CD8-positive, alpha-beta memory T cell (primary cell): Measurements from ENCODE around the gene WDR62. TPM values are rescaled to one million over a fixed set of nuclear protein-coding genes. Genes with fewer than 3 reads are reported as not detected.
"Not testable (repeated sequence)": the region's sequence is repeated elsewhere in the genome, so short reads cannot be mapped to it uniquely, and the experiment has no call there.

Source experiments
- CTCF ChIA-PET: fragments of 350-600 bp; sonication (Branson Sonifier 250); formaldehyde crosslinking; loops from one replicate; lab custom pipeline; 2021; ENCODE audit warnings: antibody characterized with exemption; lab: Charles Lee
- POLR2A ChIA-PET: fragments of 350-600 bp; sonication (Branson Sonifier 250); formaldehyde crosslinking; loops from one replicate; lab custom pipeline; 2021; ENCODE audit warnings: antibody characterized with exemption; lab: Charles Lee
- DNase-seq, 5 donors: peaks; one replicate each; pipeline versions ENCODE4 v3.0.0 to v3.0.0-alpha.2; 2020 to 2022; ENCODE audit warnings: mixed read lengths in 1 of 5
- H3K27ac ChIP-seq: one replicate; pipeline ENCODE4 v1.7.0; 2013; ENCODE audit warnings: low read depth, mild to moderate bottlenecking, low read length, moderate library complexity
- H3K27me3 ChIP-seq: 2 replicates; pipeline ENCODE4 v1.7.0; 2013; ENCODE audit warnings: low read length, mild to moderate bottlenecking; ENCODE audit not compliant: insufficient read depth, poor library complexity, severe bottlenecking
- H3K36me3 ChIP-seq: 2 replicates; pipeline ENCODE4 v1.7.0; 2013; ENCODE audit warnings: mild to moderate bottlenecking, low read length, moderate library complexity; ENCODE audit not compliant: insufficient read depth
- H3K4me1 ChIP-seq: 2 replicates; pipeline ENCODE4 v1.7.0; 2013; ENCODE audit warnings: mild to moderate bottlenecking, low read length, moderate library complexity; ENCODE audit not compliant: insufficient read depth
- H3K4me3 ChIP-seq: 2 replicates; pipeline ENCODE4 v1.7.0; 2013; ENCODE audit warnings: mild to moderate bottlenecking, low read length
- H3K9me3 ChIP-seq: 2 replicates; pipeline ENCODE4 v1.7.0; 2013; ENCODE audit warnings: mild to moderate bottlenecking, low read length
- H3K27ac Mint-ChIP-seq, 8 donors: one replicate each; pipeline ENCODE4 v1.8.0; 2020 to 2021; ENCODE audit warnings: mixed read lengths in 8 of 8, mild to moderate bottlenecking in 6 of 8, inconsistent platforms in 3 of 8, moderate library complexity in 3 of 8
- H3K27me3 Mint-ChIP-seq, 2 donors: one replicate each; pipeline ENCODE4 v1.8.0; 2020 to 2021; ENCODE audit warnings: mixed read lengths in 2 of 2, mild to moderate bottlenecking in 1 of 2, moderate library complexity in 1 of 2
- H3K36me3 Mint-ChIP-seq, 3 donors: one replicate each; pipeline ENCODE4 v1.8.0; 2020 to 2021; ENCODE audit warnings: mixed read lengths in 3 of 3, inconsistent platforms in 1 of 3, mild to moderate bottlenecking in 1 of 3
- H3K4me1 Mint-ChIP-seq, 3 donors: one replicate each; pipeline ENCODE4 v1.8.0; 2020 to 2021; ENCODE audit warnings: mixed read lengths in 3 of 3, inconsistent platforms in 1 of 3, mild to moderate bottlenecking in 1 of 3
- H3K4me3 Mint-ChIP-seq, 7 donors: one replicate each; pipeline ENCODE4 v1.8.0; 2020 to 2021; ENCODE audit warnings: mixed read lengths in 7 of 7, mild to moderate bottlenecking in 6 of 7, moderate library complexity in 4 of 7, inconsistent platforms in 2 of 7
- H3K9me3 Mint-ChIP-seq, 5 donors: one replicate each; pipeline ENCODE4 v1.8.0; 2020 to 2022; ENCODE audit warnings: mixed read lengths in 5 of 5, mild to moderate bottlenecking in 3 of 5, moderate library complexity in 2 of 5, inconsistent platforms in 1 of 5
- polyA plus RNA-seq: library from polyadenylated mRNA; unstranded; fragments of 300-500 nt; fragmentation: Illumina TruSeq; gene quantifications from one replicate; pipeline ENCODE4 v1.2.3, GENCODE V29; 2021
- total RNA-seq, 2 experiments: library from RNA; stranded (reverse); gene quantifications; one replicate each; pipeline ENCODE4 v1.2.3, GENCODE V29; 2021

WDR62 gene
- total and polyA plus RNA-seq, 3 experiments from 2014 or later, result 0.37 to 15.8 (median 15.7) TPM

DNA sequence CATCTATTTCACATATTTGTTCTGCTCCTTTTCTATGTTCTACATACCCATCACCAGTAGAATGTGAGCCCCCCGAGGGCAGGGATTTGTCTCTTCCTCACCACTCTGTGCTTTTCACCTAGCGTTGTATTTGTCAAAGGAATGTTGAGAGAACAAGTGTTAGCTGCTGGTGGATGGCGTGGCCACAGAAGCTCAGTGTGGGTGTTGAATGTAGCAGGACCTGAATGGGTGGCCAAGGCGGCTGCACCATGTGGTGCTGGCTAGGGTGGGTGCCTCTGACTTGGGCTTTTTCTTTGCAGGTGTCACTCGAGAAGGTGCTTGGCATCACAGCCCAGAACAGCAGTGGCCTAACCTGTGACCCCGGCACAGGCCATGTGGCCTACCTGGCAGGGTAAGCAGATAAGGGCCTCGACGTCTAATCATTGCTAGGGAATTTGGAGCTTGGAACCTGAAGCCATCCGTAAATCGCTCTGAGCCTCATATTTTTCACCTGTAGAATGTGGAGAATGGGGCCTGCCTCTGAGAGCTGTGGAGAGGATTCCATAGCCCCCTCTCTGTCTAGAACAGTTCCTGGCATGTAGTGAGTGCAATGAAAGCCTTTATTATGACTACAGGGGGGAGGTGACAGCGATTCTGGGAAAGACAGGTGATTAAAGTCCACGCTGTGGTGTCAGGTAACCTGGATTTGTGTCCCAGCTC lies 3.9 kb downstream of the WDR62 start:
- H3K4me3 Mint-ChIP-seq, result peak overlapping the region in 2 of 7 donors; percentile 22 to 73
- H3K9me3 ChIP-seq, result no peaks in the 10 kb centered on the region
- no peak for DNase-seq
- H3K27me3 ChIP-seq, result no peaks in the 10 kb centered on the region
- peaks cover 8% of the 10 kb centered on the region for H3K4me1 ChIP-seq
- peaks cover 8 to 16% (median 14%) of the 10 kb centered on the region in 3 donors for H3K4me1 Mint-ChIP-seq
- H3K36me3 Mint-ChIP-seq, result peaks cover 0 to 6% (median 0%) of the 10 kb centered on the region in 3 donors
- peaks cover 0 to 2% of the 10 kb centered on the region in 2 donors for H3K27me3 Mint-ChIP-seq
- ChIA-PET POLR2A (no interaction called here), CTCF (no interaction called here)
- H3K27ac Mint-ChIP-seq, result peak overlapping the region in 3 of 8 donors; percentile 25 to 48 (median 27)
- no peaks in the 10 kb centered on the region for H3K36me3 ChIP-seq
- no peak overlapping the region for H3K4me3 ChIP-seq
- H3K9me3 Mint-ChIP-seq, result no peaks in the 10 kb centered on the region
- no peak overlapping the region for H3K27ac ChIP-seq

DNA sequence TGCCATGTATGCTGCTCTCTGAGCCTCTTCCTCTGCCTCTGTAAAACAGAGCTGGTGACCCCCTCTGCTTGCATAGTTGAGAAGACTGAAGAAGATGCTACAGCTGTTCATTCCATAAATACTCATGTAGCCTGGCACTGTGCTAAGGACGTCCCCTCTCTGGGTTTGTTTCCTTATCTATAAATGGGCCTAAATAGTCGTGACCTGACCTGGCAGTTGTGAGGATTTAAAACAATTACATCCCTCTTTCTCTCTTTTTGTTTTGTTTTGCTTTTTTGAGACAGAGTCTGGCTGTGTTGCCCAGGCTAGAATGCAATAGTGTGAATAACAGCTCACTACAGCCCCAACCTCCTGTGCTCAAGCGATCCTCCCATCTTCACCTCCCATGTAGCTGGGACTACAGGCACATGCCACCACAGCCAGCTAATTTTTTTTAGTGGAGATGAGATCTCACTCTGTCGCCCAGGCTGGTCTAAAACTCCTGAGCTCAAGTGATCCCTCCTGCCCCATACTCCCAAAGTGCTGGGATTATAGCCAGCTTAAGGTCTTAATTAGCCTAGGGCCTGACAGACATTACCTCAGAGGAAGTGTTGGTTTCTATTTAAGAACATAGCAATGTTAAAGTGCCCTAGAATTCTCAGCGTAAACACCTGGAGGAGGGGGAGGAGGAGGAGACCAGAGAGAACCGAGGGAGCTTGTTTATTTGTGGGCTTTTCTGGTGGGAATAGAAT lies 4.6 kb downstream of the WDR62 start:
- Histone ChIP-seq H3K27me3 (no peaks in the 10 kb centered on the region), H3K9me3 (no peaks in the 10 kb centered on the region), H3K36me3 (no peaks in the 10 kb centered on the region), H3K4me1 (peaks cover 6% of the 10 kb centered on the region), H3K27ac (no peak overlapping the region), H3K4me3 (no peak overlapping the region)
- H3K4me1 Mint-ChIP-seq, result peaks cover 5 to 13% (median 11%) of the 10 kb centered on the region in 3 donors
- peak overlapping the region in 1 of 8 donors; percentile 28 for H3K27ac Mint-ChIP-seq
- DNase-seq, result no peak
- CTCF ChIA-PET, result no interaction called here
- H3K27me3 Mint-ChIP-seq, result peaks cover 0 to 2% of the 10 kb centered on the region in 2 donors
- POLR2A ChIA-PET, result no interaction called here
- peak overlapping the region in 2 of 7 donors; percentile 22 to 73 for H3K4me3 Mint-ChIP-seq
- no peaks in the 10 kb centered on the region for H3K9me3 Mint-ChIP-seq
- peaks cover 0 to 2% (median 0%) of the 10 kb centered on the region in 3 donors for H3K36me3 Mint-ChIP-seq

DNA sequence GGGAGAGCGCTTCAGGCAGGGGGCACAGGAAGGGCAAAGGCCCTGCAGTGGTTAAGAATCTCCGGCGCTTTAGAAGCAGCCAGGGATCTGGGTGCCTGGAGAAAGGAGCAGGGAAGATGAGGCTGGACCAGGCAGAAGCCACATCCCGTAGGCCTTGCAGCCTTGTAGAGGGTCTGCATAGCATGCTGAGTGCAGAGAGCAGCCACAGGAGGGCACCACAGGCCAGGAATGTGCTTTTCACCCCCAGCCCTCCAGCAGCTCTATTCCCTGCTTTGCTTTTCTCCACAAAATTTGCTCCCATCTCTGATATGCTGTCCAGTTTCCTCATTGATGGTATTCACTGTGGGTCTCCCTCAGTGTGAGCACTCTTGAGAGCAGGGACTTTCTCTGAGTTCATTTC lies 5.7 kb downstream of the WDR62 start:
- Mint-ChIP-seq H3K27me3 (peaks cover 0 to 2% of the 10 kb centered on the region in 2 donors), H3K4me3 (no peak overlapping the region), H3K27ac (peak overlapping the region in 1 of 8 donors; percentile 62), H3K9me3 (no peaks in the 10 kb centered on the region), H3K36me3 (no peaks in the 10 kb centered on the region), H3K4me1 (peaks cover 2 to 8% (median 7%) of the 10 kb centered on the region in 3 donors)
- ChIA-PET POLR2A (no interaction called here), CTCF (interaction anchor here (0.6 to 1.2 kb wide), 3 partner anchors 46 to 101 kb away, joined by 3 to 4 read pairs (median 3); partner anchors contain the start of gene ALKBH6)
- no peak overlapping the region for H3K4me3 ChIP-seq
- H3K27me3 ChIP-seq, result no peaks in the 10 kb centered on the region
- no peak overlapping the region for H3K27ac ChIP-seq
- no peaks in the 10 kb centered on the region for H3K36me3 ChIP-seq
- peaks cover 2% of the 10 kb centered on the region for H3K4me1 ChIP-seq
- H3K9me3 ChIP-seq, result no peaks in the 10 kb centered on the region
- DNase-seq, result peak in 1 of 5 donors; percentile 4

DNA sequence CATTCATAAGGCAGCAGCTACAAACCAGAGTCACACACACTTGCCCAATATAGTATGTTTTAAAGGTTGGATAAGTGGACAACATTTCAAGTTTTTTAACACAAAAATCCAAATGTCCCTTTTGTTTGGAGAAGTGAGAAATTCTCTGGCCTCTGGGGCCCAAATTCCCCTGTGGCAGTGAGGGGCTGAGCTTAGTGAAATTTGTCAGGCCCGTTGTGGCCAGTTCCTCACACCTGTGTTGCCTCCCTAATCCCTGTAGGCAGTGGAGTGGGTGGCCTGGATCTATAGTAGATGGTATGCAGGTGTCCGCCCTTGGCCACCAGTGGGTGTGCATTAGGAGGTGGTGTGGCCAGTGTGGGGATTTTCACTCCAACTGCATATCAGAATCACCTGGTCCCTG lies 6.7 kb downstream of the WDR62 start:
- CTCF ChIA-PET, result interaction anchor here (0.9 to 1.2 kb wide), 4 partner anchors 31 to 66 kb away, joined by 3 read pairs; partner anchors contain the start of gene ALKBH6
- no peak overlapping the region for H3K4me3 Mint-ChIP-seq
- H3K4me3 ChIP-seq, result no peak overlapping the region
- H3K4me1 ChIP-seq, result no peaks in the 10 kb centered on the region
- H3K27ac Mint-ChIP-seq, result peak overlapping the region in 1 of 8 donors; percentile 62
- no peaks in the 10 kb centered on the region for H3K27me3 ChIP-seq
- POLR2A ChIA-PET, result no interaction called here
- no peaks in the 10 kb centered on the region for H3K36me3 Mint-ChIP-seq
- no peaks in the 10 kb centered on the region for H3K36me3 ChIP-seq
- H3K4me1 Mint-ChIP-seq, result peaks cover 0 to 2% (median under 1%) of the 10 kb centered on the region in 3 donors
- DNase-seq, result no peak
- peaks cover 0 to 2% of the 10 kb centered on the region in 2 donors for H3K27me3 Mint-ChIP-seq
- H3K27ac ChIP-seq, result no peak overlapping the region
- H3K9me3 ChIP-seq, result no peaks in the 10 kb centered on the region
- H3K9me3 Mint-ChIP-seq, result no peaks in the 10 kb centered on the region

DNA sequence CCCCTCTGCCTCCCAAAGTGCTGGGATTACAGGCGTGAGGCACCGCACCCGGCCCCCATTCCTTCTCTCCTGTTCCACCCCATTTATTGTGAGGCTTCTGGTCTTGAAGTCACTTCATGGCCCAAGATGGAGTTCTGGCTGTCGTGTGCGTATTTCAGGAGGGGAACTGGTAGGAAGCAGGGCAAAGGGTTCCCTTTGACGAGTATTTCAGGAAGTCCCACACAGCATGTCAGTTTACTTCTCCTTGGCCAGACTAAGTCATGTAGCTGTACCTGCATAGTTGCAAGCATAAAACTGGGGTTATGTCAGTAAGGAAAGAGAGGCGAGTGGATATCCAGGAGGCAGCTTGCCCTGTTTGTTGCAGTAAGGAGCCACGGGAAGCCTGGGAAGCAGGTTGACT lies 10.1 kb downstream of the WDR62 start:
- Histone ChIP-seq H3K4me1 (no peaks in the 10 kb centered on the region), H3K27ac (no peak overlapping the region), H3K9me3 (no peaks in the 10 kb centered on the region), H3K36me3 (no peaks in the 10 kb centered on the region), H3K4me3 (no peak overlapping the region), H3K27me3 (no peaks in the 10 kb centered on the region)
- CTCF ChIA-PET, result no interaction called here
- H3K36me3 Mint-ChIP-seq, result peaks cover 0 to 2% (median 0%) of the 10 kb centered on the region in 3 donors
- no peaks in the 10 kb centered on the region for H3K4me1 Mint-ChIP-seq
- no peak for DNase-seq
- POLR2A ChIA-PET, result no interaction called here
- H3K27ac Mint-ChIP-seq, result no peak overlapping the region
- peaks cover 0 to 2% of the 10 kb centered on the region in 2 donors for H3K27me3 Mint-ChIP-seq
- no peaks in the 10 kb centered on the region for H3K9me3 Mint-ChIP-seq
- H3K4me3 Mint-ChIP-seq, result no peak overlapping the region

DNA sequence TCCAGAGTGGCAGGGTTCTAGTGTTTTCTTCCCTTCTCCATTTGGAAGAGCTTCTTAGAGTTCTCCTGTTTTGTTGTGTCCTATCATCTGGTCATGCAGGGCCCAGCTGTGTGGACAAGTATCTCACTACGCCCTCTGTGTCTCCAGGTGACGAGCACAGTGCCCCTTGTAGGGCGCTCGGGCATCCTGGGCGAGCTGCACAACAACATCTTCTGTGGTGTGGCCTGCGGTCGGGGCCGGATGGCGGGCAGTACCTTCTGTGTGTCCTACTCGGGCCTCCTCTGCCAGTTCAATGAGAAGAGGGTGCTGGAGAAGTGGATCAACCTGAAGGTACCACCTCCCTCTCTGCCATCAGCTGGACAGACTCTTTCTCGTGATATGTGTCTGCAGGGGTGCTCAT lies 13.0 kb downstream of the WDR62 start:
- Histone ChIP-seq H3K9me3 (no peaks in the 10 kb centered on the region), H3K36me3 (no peaks in the 10 kb centered on the region), H3K4me1 (no peaks in the 10 kb centered on the region), H3K4me3 (no peak overlapping the region), H3K27me3 (no peaks in the 10 kb centered on the region), H3K27ac (no peak overlapping the region)
- ChIA-PET CTCF (no interaction called here), POLR2A (no interaction called here)
- no peak for DNase-seq
- Mint-ChIP-seq H3K27me3 (no peaks in the 10 kb centered on the region), H3K4me3 (no peak overlapping the region), H3K4me1 (no peaks in the 10 kb centered on the region), H3K36me3 (peaks cover 0 to 2% (median 0%) of the 10 kb centered on the region in 3 donors), H3K27ac (peak overlapping the region in 1 of 8 donors; percentile 47), H3K9me3 (no peaks in the 10 kb centered on the region)

- H3K27me3 ChIP-seq, H3K27ac ChIP-seq, H3K27ac Mint-ChIP-seq, H3K36me3 ChIP-seq, H3K4me3 Mint-ChIP-seq, CTCF ChIA-PET, DNase-seq, H3K4me3 ChIP-seq, H3K9me3 ChIP-seq, H3K4me1 ChIP-seq, H3K36me3 Mint-ChIP-seq, H3K9me3 Mint-ChIP-seq, H3K27me3 Mint-ChIP-seq, H3K4me1 Mint-ChIP-seq, POLR2A ChIA-PET: not testable (repeated sequence)
Observed at GRCh38 chr19:36068810-36069499, 14.3 kb downstream of the WDR62 start.
